ENCODE data around the gene GNPTG. TPM values are rescaled to one million over a fixed set of nuclear protein-coding genes. Genes with fewer than 3 reads are reported as not detected.

Gene GNPTG
- 100 to 1,000 TPM in 1 of 4 donors, 10 to 100 TPM in 3; 51.1 to 117 (median 71.6) TPM for total RNA-seq

- Histone ChIP-seq H3K27ac (peak within 1 kb of the TSS; percentile 28 to 85 (median 62)), H3K27me3 (no peaks in the 10 kb centered on the region), H3K4me3 (peak within 1 kb of the TSS; percentile 90 to 97 (median 94)), H3K36me3 (peaks cover 0 to 34% (median 0%) of the 10 kb centered on the region in 3 donors), H3K9me3 (no peaks in the 10 kb centered on the region), H3K4me1 (peaks cover 0 to 56% (median 27%) of the 10 kb centered on the region in 4 donors)
- DNase-seq (ENCODE audit: low spot score in 2 of 2): peak; percentile 64 to 70
- 1% methylated on average over 25 to 69 of the region's 98 CpGs for WGBS, 2 donors
- TF ChIP-seq CTCF (IDR thresholded peaks at IDR 0.05) (peak in 1 of 5 experiments; percentile 56), EP300 (IDR thresholded peaks at IDR 0.05) (peak in 1 of 2 donors; percentile 94), POLR2A (IDR thresholded peaks at IDR 0.05) (peak; percentile 54 to 69)
Observed at GRCh38 chr16:1351582-1352362, at the start of gene GNPTG, which contains the start of gene TSR3. Gene GNPTG, plus strand, starts transcription at chr16:1351931. Its CDS starts 35 bp downstream, at chr16:1351966. Gene TSR3, minus strand, starts transcription at chr16:1351878. Its CDS starts 74 bp downstream, at chr16:1351804.

DNA sequence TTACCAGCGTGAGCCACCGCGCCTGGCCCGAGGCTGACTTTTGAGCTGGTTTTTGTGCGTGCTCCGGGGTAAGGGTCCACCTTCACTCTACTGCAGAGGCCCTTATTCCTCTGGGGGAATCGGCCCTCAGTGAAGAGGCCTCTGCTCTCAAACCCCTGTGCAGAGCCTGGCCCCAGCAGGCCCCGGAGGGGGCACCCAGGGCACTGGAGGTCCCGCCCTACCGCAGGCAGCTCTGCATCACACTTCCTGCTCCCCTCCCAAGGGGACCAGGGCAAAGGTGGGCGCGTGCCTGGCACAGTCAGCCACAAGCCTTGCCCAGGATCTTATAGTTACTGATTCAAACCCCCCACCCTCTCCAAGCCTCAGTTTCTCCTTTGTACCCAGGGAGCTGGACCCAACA lies 45.9 kb upstream of the GNPTG start:
- H3K4me1 ChIP-seq: peaks cover 0 to 19% (median 4%) of the 10 kb centered on the region in 4 donors
- DNase-seq (ENCODE audit: low spot score in 2 of 2): no peak
- no peak overlapping the region for H3K27ac ChIP-seq
- 58 to 61% methylated on average over 12 of the region's 12 CpGs for WGBS, 2 donors
- H3K36me3 ChIP-seq: no peaks in the 10 kb centered on the region
- H3K9me3 ChIP-seq: no peaks in the 10 kb centered on the region
- H3K4me3 ChIP-seq: no peak overlapping the region
- peaks cover 0 to 28% of the 10 kb centered on the region in 2 donors for H3K27me3 ChIP-seq
- no peak for TF ChIP-seq EP300 (IDR thresholded peaks at IDR 0.05)
- TF ChIP-seq POLR2A (IDR thresholded peaks at IDR 0.05): no peak
- TF ChIP-seq CTCF (IDR thresholded peaks at IDR 0.05): no peak

DNA sequence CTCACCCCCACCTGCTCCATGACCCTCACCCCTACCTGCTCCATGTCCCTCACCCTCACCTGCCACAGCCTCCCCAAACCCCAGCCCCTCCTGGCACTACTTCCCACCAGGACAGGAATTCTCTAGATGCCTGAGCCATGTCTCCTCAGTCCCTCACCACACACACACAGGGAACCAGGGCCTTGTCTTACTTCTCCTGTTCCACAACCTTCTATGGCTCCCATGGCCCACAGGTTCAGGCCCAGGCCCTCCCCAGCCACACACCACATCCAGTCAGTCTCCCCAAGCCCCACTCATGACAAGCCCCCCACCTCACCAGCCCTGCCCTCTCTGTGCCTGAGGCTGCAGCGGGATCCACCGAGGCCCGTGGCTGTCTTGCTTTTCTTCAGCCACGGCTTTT lies 45.4 kb upstream of the GNPTG start:
- peaks cover 0 to 23% of the 10 kb centered on the region in 2 donors for H3K27me3 ChIP-seq
- no peak for DNase-seq (ENCODE audit: low spot score in 2 of 2)
- no peak overlapping the region for H3K27ac ChIP-seq
- H3K4me3 ChIP-seq: no peak overlapping the region
- no peaks in the 10 kb centered on the region for H3K36me3 ChIP-seq
- no peaks in the 10 kb centered on the region for H3K9me3 ChIP-seq
- TF ChIP-seq EP300 (IDR thresholded peaks at IDR 0.05): no peak
- TF ChIP-seq POLR2A (IDR thresholded peaks at IDR 0.05): no peak
- TF ChIP-seq CTCF (IDR thresholded peaks at IDR 0.05): no peak
- 62 to 63% methylated on average over 4 of the region's 4 CpGs for WGBS, 2 donors
- H3K4me1 ChIP-seq: peaks cover 1 to 19% (median 7%) of the 10 kb centered on the region in 4 donors

GRCh38 chr16:1308036-1308976 lies 43.4 kb upstream of the GNPTG start:
- 5 to 10% methylated on average over 31 of the region's 43 CpGs for WGBS, 2 donors
- no peak for DNase-seq (ENCODE audit: low spot score in 2 of 2)

More at GRCh38 chr16:1308036-1308976, 43.4 kb upstream of the GNPTG start:
- no peak for TF ChIP-seq POLR2A (IDR thresholded peaks at IDR 0.05)
- no peak for TF ChIP-seq EP300 (IDR thresholded peaks at IDR 0.05)
- no peak for TF ChIP-seq CTCF (IDR thresholded peaks at IDR 0.05)
- H3K27ac ChIP-seq: peak overlapping the region; percentile 95 to 100 (median 98)
- peak overlapping the region in 3 of 4 donors; percentile 53 to 78 (median 78) for H3K4me3 ChIP-seq
- peaks cover 0 to 4% (median 0%) of the 10 kb centered on the region in 3 donors for H3K36me3 ChIP-seq
- peaks cover 0 to 4% of the 10 kb centered on the region in 2 donors for H3K27me3 ChIP-seq
- no peaks in the 10 kb centered on the region for H3K9me3 ChIP-seq
- H3K4me1 ChIP-seq: peaks cover 5 to 39% (median 25%) of the 10 kb centered on the region in 4 donors
